Measurements from ENCODE around the gene CLEC2L.

The CLEC2L gene

GRCh38 chr7:139526578-139527544 lies 3.4 kb downstream of the CLEC2L start:
- H3K79me2 ChIP-seq (ENCODE audit: insufficient read depth, low read length), result no peaks in the 10 kb centered on the region
- H3K27me3 ChIP-seq (ENCODE audit: insufficient read depth, low read length), result no peaks in the 10 kb centered on the region; the same call in 1 of the 2 replicates
- TF ChIP-seq EZH2 (IDR thresholded peaks at IDR 0.05; ENCODE audit: borderline replicate concordance, low read length) (no peak), CTCF (IDR thresholded peaks at IDR 0.05; ENCODE audit: low read length) (no peak)
- H2AFZ ChIP-seq (ENCODE audit: low read length), result no peak overlapping the region
- no peaks in the 10 kb centered on the region for H3K9me2 ChIP-seq (ENCODE audit: low read depth, low read length)
- H3K36me3 ChIP-seq (ENCODE audit: insufficient read depth, low read length), result no peaks in the 10 kb centered on the region
- H3K9me3 ChIP-seq (ENCODE audit: low read length), result 0 out of 2 replicates have a peak, but pooled peaks cover 3% of the 10 kb centered on the region
- no peak overlapping the region for H3K27ac ChIP-seq (ENCODE audit: low read depth, low read length, poor library complexity, severe bottlenecking)
- H3F3A ChIP-seq (ENCODE audit: insufficient read depth, low read length), result no peaks in the 10 kb centered on the region
- H3K4me1 ChIP-seq (ENCODE audit: insufficient read depth, low read length, severe bottlenecking), result no peaks in the 10 kb centered on the region
- H4K20me1 ChIP-seq (ENCODE audit: insufficient read depth, low read length), result no peaks in the 10 kb centered on the region
- H3K4me3 ChIP-seq (ENCODE audit: low read depth, low read length, poor library complexity, severe bottlenecking), result no peak overlapping the region
- H3K9ac ChIP-seq (ENCODE audit: low read length), result no peak overlapping the region
- no peak overlapping the region for H3K4me2 ChIP-seq (ENCODE audit: low read length)

- no peaks in the 10 kb centered on the region for H3K79me2 ChIP-seq (ENCODE audit: insufficient read depth, low read length)
- H3K4me3 ChIP-seq (ENCODE audit: low read depth, low read length, poor library complexity, severe bottlenecking), result no peak overlapping the region
- no peaks in the 10 kb centered on the region; the same call in 1 of the 2 replicates for H3K27me3 ChIP-seq (ENCODE audit: insufficient read depth, low read length)
- H3K9ac ChIP-seq (ENCODE audit: low read length), result no peak overlapping the region
- no peaks in the 10 kb centered on the region; the same call in 1 of the 2 replicates for H4K20me1 ChIP-seq (ENCODE audit: insufficient read depth, low read length)
- no peak overlapping the region for H3K4me2 ChIP-seq (ENCODE audit: low read length)
- no peaks in the 10 kb centered on the region for H3K9me2 ChIP-seq (ENCODE audit: low read depth, low read length)
- H3K36me3 ChIP-seq (ENCODE audit: insufficient read depth, low read length), result no peaks in the 10 kb centered on the region
- no peak for TF ChIP-seq EZH2 (IDR thresholded peaks at IDR 0.05; ENCODE audit: borderline replicate concordance, low read length)
- no peak for TF ChIP-seq CTCF (IDR thresholded peaks at IDR 0.05; ENCODE audit: low read length)
- H3K4me1 ChIP-seq (ENCODE audit: insufficient read depth, low read length, severe bottlenecking), result no peaks in the 10 kb centered on the region
- H3K9me3 ChIP-seq (ENCODE audit: low read length), result 0 out of 2 replicates have a peak, but pooled peaks cover 3% of the 10 kb centered on the region
- no peak overlapping the region for H3K27ac ChIP-seq (ENCODE audit: low read depth, low read length, poor library complexity, severe bottlenecking)
- no peaks in the 10 kb centered on the region for H3F3A ChIP-seq (ENCODE audit: insufficient read depth, low read length)
- H2AFZ ChIP-seq (ENCODE audit: low read length), result no peak overlapping the region
Observed at GRCh38 chr7:139531094-139531493, 7.6 kb downstream of the CLEC2L start.

- no peak overlapping the region for H3K9ac ChIP-seq (ENCODE audit: low read length)
- H3K27me3 ChIP-seq (ENCODE audit: insufficient read depth, low read length), result peaks cover 5% of the 10 kb centered on the region
Observed at GRCh38 chr7:139532636-139533155, 9.2 kb downstream of the CLEC2L start.

More at GRCh38 chr7:139532636-139533155, 9.2 kb downstream of the CLEC2L start:
- H3K4me2 ChIP-seq (ENCODE audit: low read length), result no peak overlapping the region
- H3K27ac ChIP-seq (ENCODE audit: low read depth, low read length, poor library complexity, severe bottlenecking), result no peak overlapping the region
- 0 out of 2 replicates have a peak, but pooled peaks cover 3% of the 10 kb centered on the region for H3K9me3 ChIP-seq (ENCODE audit: low read length)
- no peaks in the 10 kb centered on the region for H3K79me2 ChIP-seq (ENCODE audit: insufficient read depth, low read length)
- no peaks in the 10 kb centered on the region for H3K4me1 ChIP-seq (ENCODE audit: insufficient read depth, low read length, severe bottlenecking)
- H3K36me3 ChIP-seq (ENCODE audit: insufficient read depth, low read length), result no peaks in the 10 kb centered on the region
- no peaks in the 10 kb centered on the region; the same call in 1 of the 2 replicates for H4K20me1 ChIP-seq (ENCODE audit: insufficient read depth, low read length)
- no peak overlapping the region for H2AFZ ChIP-seq (ENCODE audit: low read length)
- no peaks in the 10 kb centered on the region for H3K9me2 ChIP-seq (ENCODE audit: low read depth, low read length)
- TF ChIP-seq CTCF (IDR thresholded peaks at IDR 0.05; ENCODE audit: low read length) (no peak), EZH2 (IDR thresholded peaks at IDR 0.05; ENCODE audit: borderline replicate concordance, low read length) (no peak)
- H3K4me3 ChIP-seq (ENCODE audit: low read depth, low read length, poor library complexity, severe bottlenecking), result no peak overlapping the region
- H3F3A ChIP-seq (ENCODE audit: insufficient read depth, low read length), result no peaks in the 10 kb centered on the region
